HG02571 (cell line): ENCODE results near the gene PROX1.

Experiments
- ATAC-seq: cut with Tn5 transposase; IDR thresholded peaks from one replicate; pipeline ENCODE4 v1.9.1; 2021; ENCODE audit warnings: mild to moderate bottlenecking, moderate library complexity; ENCODE audit not compliant: unreplicated experiment

PROX1 gene

DNA sequence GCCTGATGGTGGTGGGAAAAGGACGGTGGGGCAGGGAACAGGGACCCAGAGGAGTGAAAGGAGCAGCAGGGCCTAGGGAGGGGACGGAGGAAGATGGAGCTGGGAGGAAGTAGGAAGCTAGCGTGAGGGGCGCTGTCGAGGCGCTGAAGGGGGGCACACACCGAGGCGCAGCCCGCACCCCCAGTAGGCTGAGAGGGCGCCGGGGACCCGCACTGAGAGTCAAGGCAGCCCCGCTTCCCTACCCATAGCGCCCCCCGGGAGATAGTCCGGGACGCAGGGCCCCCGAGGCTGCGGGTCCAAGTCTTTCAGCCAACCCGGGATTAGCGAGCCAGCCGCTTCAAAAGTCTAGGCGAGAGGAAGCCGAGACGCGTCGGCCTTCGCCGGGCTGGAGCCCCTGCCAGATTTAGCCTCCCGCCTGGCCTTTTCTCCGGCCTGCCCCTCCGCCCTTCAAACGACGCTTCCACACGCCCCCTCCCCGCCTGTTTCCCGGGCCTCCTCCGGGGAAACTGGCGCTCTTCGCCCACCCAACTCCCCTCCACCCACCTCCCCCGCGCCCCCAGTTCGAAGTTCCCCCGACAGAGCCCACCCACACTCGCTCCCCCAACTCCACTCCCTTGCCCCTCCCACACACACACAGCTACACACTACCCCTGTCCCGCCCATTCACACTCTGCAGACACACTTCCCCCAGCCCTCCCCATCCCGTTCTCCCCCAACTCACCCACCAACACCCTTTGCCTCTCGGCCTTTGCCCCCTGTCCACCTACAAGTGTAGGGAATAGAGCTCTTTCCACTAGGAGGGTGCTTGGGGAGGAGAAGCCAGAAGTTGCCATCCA is 7.8 kb upstream of the PROX1 start:
- ATAC-seq = no peak

DNA sequence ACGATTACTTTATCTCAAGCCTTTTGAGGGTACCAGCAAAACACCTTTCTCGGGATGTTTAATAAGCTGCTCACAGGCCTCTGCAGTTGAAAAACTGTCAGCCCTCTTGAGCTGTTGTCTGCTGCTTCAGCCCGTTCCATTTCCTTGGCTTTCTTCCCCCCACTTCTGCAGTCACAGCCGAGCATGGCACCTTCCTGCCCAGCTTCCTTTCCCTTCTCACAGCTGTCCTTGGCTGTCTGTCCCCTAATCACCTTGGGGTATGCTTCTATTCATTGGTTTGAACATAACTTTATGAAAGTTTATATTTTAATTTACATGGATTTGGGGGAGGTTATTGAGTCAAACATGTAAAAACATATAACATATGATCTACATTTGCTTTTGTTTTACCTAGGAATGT is 6.9 kb upstream of the PROX1 start:
- no peak for ATAC-seq

DNA sequence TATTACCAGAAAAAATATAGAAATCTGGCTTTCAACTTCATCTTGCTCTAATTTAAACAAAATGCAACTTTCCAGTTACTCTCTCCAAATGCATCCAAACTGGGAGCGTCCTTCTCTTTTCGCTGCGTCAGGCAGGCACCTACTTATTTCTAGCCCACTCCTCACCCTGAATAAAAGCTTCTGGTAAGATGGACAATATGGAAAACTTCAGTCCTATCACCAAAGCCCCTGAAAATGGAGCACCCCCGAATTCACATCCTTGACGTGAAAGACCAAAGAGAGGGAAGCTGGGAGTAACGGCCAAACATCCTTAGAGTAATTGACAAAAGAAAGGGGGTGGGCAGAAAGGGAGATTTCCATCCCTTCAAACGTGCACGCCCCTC is 5.5 kb upstream of the PROX1 start:
- no peak for ATAC-seq

DNA sequence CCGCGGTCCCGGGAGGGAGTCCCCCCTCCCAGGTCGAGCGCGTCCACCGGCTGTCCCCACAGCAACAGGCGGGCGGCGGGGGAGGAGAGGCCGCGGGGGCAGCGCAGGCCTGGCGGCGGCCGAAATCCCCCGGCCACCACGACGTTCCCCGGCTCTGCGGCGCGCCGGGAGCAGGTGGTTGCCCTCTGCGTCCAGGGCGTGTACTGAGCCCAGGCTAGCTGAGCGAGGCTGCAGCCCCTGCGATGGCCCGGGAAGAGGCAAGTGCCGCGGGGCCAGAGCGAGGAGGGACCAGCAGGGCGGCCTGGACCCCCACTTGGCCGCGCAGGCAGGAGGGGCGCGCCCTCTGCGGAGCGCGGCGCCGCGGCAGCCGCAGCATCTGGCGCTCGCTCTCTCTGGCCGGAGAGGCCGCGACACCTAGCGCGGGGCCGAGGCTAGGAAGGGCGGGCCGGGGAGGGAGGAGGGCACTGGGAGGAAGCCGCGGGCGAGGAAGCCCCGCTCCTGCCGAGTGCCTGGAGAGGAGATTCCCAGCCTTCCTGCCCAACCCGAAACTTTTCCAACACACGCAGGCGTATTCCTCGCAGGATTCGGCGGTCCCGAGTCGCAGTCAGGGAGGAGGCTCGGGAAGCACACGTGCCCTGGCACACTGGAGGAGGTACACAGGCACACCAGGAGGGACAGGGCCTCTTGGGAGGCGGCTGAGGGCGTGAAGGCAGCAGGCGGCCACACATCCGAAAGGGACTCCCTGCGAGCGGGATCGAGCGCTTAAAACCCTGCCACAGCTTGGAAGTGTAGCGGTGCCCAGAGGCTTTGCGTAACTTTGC is 4.9 kb upstream of the PROX1 start:
- ATAC-seq = no peak

DNA sequence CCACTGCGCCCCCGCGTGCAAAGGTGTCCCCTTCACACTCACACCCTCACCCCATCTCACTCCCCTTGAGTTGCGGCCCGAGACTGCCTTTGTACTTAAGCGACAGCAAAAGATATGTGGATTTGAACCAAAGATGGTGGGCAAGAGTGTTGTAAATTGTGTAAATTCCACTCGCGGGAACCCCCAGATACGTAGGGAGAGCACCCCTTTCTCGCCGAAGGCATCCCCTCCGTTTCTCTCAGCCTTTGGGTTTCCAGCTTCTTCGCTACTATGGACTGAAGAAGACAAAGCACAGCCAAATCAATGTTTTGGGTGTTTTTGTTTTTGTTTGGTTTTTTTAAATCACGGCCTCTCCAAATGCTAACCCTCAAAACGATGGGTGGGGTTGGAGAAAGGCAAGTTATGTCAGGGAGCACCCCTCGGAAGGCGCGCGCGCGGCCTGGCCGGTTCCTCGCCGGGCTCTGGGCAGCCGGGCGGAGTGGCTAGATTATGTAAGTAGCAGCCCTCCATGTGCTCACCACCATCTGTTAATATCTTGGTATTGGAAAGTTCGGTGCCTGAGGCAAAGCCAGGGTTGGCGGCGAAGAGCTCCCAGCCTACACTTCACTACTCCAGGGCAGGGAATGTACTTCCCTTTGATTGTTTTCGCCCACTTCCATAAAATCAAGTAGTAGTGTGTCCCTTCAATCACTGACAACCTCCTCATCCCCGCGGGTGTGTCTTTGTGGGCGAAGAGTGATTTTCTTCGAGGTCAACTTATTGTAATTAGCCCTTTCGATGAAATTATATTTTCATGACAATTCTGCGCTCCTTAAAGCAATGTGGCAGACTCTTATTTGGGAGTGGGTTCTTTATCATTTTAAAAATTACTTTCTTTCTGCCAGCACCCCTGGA is 4.0 kb upstream of the PROX1 start:
- no peak for ATAC-seq

DNA sequence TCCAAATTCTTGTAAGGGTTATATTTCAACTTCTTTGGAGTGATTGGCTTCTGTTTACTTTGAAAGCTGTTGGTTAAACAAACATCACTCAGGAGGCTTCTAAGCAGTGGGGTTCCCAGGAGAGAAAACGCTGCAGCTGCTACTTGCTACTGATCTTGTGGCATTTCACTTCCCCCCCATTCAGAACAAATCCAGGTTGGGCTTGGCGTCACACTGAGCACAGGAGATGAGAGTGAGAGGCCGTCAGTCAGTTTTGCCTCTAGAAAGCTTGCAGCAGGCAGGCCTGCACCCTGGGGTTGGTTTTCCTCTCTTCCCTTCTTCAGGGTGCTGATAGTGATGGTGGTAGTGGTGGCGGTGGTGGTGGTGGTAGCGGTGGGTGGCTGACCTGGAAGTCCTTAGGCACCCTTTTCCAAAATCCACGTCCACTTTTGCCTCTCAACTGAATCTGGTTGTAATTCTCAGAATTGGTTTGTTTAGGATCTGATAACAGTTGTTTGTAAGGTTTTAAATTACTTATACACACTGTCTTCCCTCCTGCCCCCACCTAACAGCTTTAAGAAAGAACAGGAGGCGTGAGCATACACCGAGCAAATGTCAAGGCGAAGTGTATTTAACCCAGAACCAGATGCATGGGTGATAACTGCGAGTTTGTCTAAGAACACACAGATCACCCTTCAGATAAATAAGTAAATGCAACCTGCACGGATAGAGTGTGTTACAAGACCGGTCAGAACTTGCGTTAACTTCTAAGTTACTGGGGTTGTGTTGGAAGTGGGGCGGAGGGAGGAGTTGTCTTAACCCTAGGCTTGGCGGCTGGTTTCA is 3.2 kb upstream of the PROX1 start:
- ATAC-seq = no peak

DNA sequence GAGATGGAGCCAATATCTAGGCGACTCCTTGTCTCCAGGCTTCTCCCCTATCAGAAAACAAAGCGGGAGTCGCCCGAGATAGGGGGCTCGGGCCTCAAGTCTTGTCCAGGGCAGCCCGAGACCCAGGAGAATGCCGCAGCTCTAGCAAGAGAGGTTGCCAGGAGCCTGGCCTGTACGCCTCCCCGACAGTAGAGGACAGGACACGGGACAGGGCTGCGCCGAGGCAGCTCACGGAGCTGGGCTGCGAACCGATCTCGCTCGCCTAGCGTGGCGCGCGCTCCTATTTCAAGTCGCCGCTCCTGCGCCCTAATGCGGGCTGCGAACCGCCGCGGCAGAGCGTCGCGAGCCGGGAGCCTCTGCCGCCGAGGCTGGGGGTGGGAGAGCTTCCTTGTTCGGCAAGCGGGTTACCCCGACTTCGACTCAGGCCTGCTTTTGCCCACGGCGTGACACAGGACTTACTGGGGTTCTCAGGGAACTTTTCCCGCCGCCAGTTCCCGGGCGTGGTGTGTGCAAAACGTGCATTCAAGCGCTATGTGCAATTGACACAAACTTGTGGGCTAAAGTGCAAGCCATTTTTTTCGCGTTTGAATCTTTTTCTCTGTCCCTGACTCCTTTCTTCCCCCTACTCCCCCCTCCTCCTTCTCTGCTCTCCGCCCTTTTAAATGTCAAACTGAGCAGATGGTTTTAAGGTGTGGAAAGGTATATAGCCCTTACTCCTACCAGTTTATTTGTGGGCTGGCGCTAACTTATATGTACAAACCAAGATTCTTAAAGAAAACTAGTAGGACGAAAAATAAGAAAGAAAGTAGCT is 2.4 kb upstream of the PROX1 start:
- no peak for ATAC-seq

DNA sequence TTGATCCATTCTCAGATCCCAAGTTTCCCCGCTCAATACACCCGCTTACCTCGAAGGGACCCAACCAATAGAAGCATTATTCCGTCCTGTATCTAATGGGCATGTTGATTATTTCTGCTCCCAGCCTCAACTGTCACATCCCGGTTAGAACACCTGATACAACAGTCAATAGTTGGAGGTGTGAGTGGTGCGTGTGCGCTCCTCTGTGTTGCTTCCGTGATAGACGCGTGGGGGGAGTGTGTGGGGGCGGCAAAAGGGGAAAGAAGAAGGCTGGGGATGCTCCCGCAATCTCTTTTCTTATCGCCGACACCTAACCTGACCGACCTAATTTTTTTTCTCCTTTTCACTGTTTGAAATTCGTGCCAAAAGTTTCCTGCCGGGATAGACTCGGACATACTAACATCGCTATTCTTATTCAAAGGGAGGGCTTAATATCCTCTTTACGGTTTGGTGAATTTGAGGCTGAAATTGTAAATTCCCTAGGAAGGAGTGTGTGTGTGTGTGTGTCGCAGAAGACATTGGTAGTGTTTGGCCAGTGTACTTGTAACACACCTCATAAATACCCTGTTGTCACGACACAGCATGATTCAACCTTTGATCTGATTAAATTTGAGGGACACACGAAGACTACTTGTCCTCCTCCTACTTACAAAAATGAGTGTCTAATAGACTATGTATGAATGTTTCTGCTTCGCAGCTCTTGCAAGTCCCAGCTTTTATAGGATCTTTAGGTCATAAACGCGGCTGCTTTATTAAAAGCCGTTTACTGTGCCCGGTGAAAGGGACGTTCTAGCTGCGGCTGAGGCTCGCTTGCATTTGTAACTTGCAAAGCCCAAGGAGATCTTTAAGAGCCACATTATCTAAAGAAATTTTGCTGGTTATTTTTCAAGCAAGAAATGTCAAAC is 1.5 kb upstream of the PROX1 start:
- ATAC-seq = no peak

DNA sequence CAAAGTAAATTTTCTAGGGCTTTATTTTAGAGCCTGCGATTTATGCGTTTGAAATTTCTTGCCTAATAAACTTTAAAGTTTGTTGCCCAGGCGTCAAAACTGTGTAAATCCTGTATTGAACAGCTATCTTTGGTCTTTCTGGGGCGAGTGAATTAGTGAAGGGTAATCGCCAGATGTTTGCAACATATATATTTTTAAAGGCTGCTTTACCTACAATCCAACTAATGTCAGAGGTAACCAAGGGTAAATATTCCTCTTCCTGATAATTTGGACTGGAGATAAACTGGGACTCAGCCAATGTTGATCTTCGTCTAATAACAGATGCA is 885 bp upstream of the PROX1 start:
- ATAC-seq = no peak

DNA sequence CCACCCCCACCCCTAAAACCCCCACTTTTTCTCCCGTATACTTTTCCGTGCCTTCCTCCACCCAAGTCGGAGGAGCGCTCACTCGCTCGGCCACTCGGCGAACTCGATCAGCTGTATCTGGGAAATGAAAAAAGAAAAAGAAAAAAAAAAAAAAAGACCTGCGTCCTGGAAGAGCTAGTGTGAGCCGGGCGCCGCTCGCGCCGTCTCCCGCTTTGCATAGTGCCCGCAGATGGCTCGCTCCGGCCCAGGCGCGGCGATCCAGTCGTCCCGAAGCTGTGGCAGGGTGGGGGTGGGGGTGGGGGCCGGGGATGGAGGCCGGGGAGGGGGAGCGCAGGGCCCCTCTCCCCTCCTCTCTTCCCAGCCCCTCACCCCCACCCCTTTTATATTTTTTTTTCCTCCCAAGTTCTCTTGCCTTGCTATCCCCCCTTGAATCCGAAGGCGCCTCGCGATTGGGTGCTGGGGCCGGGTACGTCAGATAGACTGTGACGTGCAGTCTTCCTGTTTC is 299 bp upstream of the PROX1 start:
- ATAC-seq = peak; percentile 87

DNA sequence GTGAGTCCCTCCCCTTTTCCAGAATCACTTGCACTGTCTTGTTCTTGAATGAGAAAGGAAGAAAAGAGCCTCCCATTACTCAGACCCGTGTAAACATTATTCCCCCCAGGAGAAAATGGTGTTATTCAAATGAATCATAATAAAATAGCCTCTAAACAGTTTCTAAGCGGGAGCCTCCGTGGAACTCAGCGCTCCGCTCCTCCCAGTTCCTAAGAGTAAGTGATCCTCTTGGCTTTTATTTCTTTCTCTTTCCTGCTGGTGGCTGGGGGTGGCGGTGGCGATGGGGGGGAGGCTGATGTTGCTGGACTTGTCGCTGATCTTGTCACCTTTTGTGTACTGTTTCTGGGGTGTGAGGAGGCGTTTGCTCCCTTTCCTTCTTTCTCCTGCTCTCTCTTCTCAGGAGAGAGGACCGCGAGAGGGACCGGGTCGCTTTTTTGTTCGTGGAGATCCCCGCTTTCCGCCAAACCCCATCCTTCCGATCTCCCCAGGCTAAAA is 781 bp downstream of the PROX1 start:
- no peak for ATAC-seq

DNA sequence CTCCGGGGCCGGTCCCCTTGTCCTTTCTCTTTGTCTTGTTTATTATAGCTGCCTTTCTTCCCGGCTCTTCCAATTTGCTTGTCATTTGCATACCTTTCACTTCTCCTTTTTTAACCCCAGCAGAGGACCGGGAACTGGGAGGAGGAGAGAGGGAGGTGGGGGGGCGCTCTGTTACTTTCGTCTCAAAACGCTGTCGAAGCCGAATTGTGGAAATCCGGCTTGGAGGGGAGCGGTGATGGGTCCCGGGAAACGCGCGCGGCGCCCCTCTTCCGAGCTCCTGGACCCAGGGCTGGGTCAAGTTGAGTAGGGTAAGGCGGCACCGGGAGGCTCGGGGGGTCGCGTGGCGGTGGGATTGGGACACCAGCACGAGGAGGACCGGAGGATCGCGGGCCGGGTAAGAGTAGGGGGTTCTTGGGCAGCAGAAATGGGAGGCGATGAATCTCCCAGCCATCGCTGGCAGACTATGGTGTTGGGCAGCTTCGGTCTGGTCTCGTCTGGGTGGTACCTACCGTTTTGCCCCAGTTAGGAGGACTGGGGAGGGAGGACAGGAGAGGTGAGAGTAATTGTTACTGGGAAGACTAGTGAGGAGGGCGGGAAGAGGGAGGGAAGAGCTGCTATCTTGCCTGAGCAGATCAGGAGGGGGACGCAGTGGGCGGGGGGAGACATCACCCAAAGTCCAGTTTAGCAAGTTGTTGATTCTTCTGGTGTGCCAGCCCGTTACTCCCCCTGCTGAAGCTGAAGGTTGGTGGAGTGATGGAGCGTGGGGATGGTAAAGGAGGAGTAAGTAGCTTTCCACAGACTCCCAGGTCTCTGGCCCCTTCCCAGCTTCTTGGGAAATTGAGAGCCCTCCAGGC is 1.5 kb downstream of the PROX1 start:
- ATAC-seq = no peak

DNA sequence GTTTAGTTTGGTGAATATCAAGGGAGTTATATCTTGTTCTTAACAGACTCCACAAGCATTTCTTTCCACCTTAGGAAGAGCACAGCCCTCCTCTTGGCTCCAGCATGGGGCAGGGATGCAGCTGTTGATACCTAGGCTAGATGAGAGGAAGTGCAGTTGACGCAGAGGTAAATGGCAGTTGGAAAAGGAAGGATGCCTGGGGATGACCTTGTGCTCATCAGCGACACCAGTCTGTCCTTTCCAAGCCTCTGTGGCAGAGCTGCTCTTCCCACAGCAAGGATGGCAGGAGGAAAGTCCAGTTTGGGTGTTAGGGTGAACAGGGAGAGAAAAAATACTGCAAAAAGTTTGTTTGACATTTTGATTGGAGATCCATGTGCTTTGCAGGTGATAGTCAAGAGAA is 6.2 kb downstream of the PROX1 start:
- ATAC-seq = no peak

DNA sequence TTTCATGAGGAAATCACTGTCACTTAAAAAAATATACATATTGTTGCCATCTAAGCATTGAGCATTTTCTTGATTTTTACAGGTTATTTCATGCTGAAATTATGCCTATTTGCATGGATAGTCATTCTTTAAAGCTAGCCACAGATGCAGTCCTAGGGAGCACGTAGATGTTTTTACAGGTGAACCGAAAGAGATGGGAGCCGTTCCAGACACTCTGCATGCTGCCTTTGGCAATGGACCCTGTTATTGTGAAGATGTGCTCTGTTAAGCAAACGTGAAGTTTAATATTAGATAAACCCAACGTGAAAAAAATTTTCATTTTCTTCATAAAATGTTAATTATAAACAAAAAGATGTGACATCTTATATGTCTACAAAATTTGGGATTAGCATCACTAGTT is 7.1 kb downstream of the PROX1 start:
- no peak for ATAC-seq

DNA sequence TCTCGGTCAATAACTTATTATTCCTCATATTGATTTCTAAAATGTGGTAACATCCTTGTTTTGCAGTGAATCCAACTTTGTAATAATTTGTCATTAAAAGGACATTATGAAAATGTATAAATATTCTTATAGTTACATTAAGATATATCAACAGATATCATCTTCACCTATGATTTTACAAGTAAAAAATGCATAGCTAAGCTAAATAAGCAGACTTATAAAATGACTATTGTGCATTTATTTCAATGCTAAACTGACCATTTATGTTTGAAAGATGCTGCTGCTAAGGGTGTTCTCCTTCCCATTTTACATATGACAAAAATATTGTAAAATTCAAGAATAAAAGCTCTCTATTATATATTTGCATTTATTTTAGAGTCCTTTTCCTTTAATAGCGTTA is 7.8 kb downstream of the PROX1 start:
- no peak for ATAC-seq

DNA sequence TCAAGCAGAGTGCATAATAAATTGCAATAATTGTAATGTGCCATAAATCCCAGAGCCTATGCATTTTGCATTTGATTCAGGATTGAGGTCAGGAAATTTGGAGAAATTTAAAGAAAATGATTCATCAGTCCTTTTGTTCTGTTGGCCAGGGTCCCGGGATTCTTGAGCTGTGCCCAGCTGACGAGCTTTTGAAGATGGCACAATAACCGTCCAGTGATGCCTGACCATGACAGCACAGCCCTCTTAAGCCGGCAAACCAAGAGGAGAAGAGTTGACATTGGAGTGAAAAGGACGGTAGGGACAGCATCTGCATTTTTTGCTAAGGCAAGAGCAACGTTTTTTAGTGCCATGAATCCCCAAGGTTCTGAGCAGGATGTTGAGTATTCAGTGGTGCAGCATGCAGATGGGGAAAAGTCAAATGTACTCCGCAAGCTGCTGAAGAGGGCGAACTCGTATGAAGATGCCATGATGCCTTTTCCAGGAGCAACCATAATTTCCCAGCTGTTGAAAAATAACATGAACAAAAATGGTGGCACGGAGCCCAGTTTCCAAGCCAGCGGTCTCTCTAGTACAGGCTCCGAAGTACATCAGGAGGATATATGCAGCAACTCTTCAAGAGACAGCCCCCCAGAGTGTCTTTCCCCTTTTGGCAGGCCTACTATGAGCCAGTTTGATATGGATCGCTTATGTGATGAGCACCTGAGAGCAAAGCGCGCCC is 8.7 kb downstream of the PROX1 start:
- no peak for ATAC-seq
